ENCODE data around the gene RNF125. TPM values are rescaled to one million over a fixed set of nuclear protein-coding genes. Genes with fewer than 3 reads are reported as not detected.

The RNF125 gene
- 1 to 10 TPM; 4.1 to 6.7 TPM for total RNA-seq
- polyA plus RNA-seq (ENCODE audit: insufficient read length in 2 of 2), result 1 to 10 TPM; 5.2 to 6.6 TPM
- long read RNA-seq, donor 1, full-length matches to known transcripts, result 1 of 1 reads
- long read RNA-seq, donor 1, partial matches to known transcripts, result 0 of 1 reads
- long read RNA-seq, donor 1, other reads (novel, unspliced or antisense), result 0 of 1 reads
- long read RNA-seq, donor 2, partial matches to known transcripts, result 0 of 1 reads
- long read RNA-seq, donor 2, other reads (novel, unspliced or antisense), result 0 of 1 reads
- long read RNA-seq, donor 3, full-length matches to known transcripts, result 1 of 1 reads
- long read RNA-seq, donor 3, partial matches to known transcripts, result 0 of 1 reads
- long read RNA-seq, donor 3, other reads (novel, unspliced or antisense), result 0 of 1 reads
- long read RNA-seq, donor 4, full-length matches to known transcripts, result 3 of 3 reads
- long read RNA-seq, donor 4, partial matches to known transcripts, result 0 of 3 reads
- long read RNA-seq, donor 4, other reads (novel, unspliced or antisense), result 0 of 3 reads

DNA sequence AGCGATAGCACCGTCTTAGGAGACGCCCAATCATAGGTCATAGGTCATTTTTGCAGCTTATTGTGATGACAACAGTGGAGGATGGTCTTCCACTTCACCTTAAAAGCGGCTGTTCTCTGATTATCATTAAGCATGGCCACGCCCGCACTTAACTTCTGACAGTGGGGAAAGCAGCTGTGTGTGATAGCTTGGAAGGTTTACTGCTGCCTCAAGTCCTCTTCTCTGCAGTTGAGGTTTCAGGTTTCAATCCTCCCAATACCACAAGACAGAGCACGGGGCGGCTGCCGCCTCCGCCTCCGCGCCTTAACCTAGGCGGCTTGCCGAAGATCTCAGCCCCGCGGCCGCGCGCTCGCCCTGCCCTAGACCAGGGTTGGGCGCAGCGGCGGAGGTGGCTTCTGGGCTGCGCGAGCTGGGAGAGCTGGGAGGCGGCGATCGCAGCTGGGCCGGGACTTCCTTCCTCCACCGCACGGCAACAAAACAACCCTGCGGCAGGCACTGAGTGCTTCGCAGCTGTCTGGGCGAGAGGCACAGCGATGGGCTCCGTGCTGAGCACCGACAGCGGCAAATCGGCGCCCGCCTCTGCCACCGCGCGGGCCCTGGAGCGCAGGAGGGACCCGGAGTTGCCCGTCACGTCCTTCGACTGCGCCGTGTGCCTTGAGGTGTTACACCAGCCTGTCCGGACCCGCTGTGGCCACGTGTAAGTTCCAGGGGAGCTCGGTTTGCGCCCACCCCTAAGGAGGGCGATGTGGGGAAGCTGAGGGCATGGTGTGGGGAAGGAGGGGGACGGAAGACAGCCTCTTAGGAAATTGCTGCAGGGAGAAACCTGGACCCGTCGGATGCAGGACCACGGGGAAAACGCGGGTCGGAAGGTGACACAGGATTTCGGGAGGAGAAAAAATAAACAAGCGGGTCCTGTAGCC lies at the start of gene RNF125:
Gene RNF125 (plus strand): TSS at position 495 of the 920 bp plus-strand sequence. CDS start 39 bp downstream, at position 534.
- Histone ChIP-seq H3K4me3 (ENCODE audit: low read depth, low read length) (peak within 1 kb of the TSS; percentile 80), H3K4me1 (ENCODE audit: control insufficient read depth, insufficient read depth, low read length) (peaks cover 17% of the 10 kb centered on the region), H3K9me3 (ENCODE audit: control insufficient read depth, insufficient read depth, low read length) (no peaks in the 10 kb centered on the region), H3K27me3 (ENCODE audit: control insufficient read depth, insufficient read depth, low read length) (peaks cover 7% of the 10 kb centered on the region), H3K36me3 (ENCODE audit: control insufficient read depth, insufficient read depth, low read length) (no peaks in the 10 kb centered on the region), H3K27ac (ENCODE audit: low read depth, low read length) (peak within 1 kb of the TSS; percentile 66)
- DNase-seq (ENCODE audit: low read depth in 4 of 6, low spot score in 6 of 6), result peak; percentile 15 to 83 (median 47)
- under 1% methylated on average over 57 of the region's 66 CpGs for WGBS (ENCODE audit: insufficient coverage)

DNA sequence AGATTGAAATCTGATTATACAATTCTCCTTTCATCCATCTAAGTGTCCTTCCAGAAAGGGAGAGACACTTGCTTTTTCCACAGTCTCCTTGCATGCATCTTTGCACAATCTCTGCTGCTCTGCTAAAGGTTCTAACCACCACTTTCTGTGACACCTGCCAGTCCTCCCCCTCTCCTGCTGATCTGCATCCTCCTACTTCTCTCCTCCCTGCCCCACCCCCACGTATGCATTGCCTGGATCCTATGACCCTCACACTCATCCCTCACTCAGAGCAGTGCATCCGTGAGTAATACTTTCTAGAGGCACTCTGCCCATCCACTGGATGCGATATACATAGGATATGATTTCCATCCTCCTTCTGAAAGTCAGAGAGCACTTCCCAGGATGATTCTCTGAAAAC lies 48.0 kb upstream of the RNF125 start:
- no peaks in the 10 kb centered on the region for H3K27me3 ChIP-seq (ENCODE audit: control insufficient read depth, insufficient read depth, low read length)
- H3K4me1 ChIP-seq (ENCODE audit: control insufficient read depth, insufficient read depth, low read length), result no peaks in the 10 kb centered on the region
- 30% methylated on average over 2 of the region's 3 CpGs for WGBS (ENCODE audit: insufficient coverage)
- H3K4me3 ChIP-seq (ENCODE audit: low read depth, low read length), result no peak overlapping the region
- H3K27ac ChIP-seq (ENCODE audit: low read depth, low read length), result no peak overlapping the region
- H3K9me3 ChIP-seq (ENCODE audit: control insufficient read depth, insufficient read depth, low read length), result peaks cover 3% of the 10 kb centered on the region
- H3K36me3 ChIP-seq (ENCODE audit: control insufficient read depth, insufficient read depth, low read length), result no peaks in the 10 kb centered on the region
- no peak for DNase-seq (ENCODE audit: low read depth in 4 of 6, low spot score in 6 of 6)

DNA sequence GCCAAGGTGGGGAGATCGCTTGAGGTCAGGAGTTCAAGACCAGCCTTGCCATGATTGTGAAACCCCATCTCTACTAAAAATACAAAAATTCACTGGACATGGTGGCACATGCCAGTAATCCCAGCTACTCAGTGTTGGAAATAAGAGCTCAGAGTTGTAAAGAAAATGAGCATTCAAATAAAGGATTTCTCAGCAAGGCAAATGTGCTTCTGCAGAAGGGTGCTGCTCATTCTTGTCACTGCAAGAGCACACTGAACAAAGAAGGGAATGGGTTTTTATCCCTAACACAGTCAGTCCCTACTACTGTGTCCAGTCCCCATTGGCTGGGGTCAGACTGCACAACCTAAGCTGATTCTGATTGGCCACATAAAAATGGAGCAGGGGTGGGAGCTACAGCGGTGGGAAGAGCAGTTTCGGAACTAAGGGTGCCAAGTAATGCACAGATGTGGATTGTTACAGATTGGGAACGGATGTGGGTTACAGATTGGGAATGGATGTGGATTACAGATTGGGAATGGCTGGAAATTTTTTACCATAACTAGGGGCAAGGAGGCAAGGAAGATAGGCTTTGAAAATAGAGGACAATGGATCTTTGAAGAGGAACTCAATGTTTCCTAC lies 44.6 kb upstream of the RNF125 start:
- Histone ChIP-seq H3K27ac (ENCODE audit: low read depth, low read length) (no peak overlapping the region), H3K4me1 (ENCODE audit: control insufficient read depth, insufficient read depth, low read length) (no peaks in the 10 kb centered on the region), H3K9me3 (ENCODE audit: control insufficient read depth, insufficient read depth, low read length) (peaks cover 6% of the 10 kb centered on the region), H3K27me3 (ENCODE audit: control insufficient read depth, insufficient read depth, low read length) (no peaks in the 10 kb centered on the region), H3K4me3 (ENCODE audit: low read depth, low read length) (no peak overlapping the region), H3K36me3 (ENCODE audit: control insufficient read depth, insufficient read depth, low read length) (no peaks in the 10 kb centered on the region)
- no peak for DNase-seq (ENCODE audit: low read depth in 4 of 6, low spot score in 6 of 6)
- 92% methylated on average over 3 of the region's 4 CpGs for WGBS (ENCODE audit: insufficient coverage)

DNA sequence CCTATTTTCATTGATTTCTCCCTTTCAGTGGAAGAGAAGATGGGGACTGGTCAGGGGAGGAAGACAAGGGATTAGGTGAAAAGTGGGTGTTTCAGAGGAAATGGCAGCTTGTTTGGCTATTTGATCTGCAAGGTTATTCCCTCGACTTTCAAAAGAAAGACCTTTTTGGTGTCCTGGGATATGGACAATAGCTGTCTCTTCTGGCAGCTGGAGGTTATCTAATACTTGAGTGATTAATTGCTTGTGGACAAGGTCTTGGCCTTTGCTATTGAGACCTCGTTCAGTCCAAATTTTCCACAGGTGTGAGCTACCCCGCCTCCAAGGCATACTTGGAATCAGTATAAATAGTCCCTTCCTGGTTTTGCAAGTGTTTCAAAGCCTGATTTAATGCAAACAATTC lies 42.4 kb upstream of the RNF125 start:
- Histone ChIP-seq H3K27ac (ENCODE audit: low read depth, low read length) (no peak overlapping the region), H3K36me3 (ENCODE audit: control insufficient read depth, insufficient read depth, low read length) (no peaks in the 10 kb centered on the region), H3K9me3 (ENCODE audit: control insufficient read depth, insufficient read depth, low read length) (peaks cover 6% of the 10 kb centered on the region), H3K4me3 (ENCODE audit: low read depth, low read length) (no peak overlapping the region), H3K27me3 (ENCODE audit: control insufficient read depth, insufficient read depth, low read length) (no peaks in the 10 kb centered on the region), H3K4me1 (ENCODE audit: control insufficient read depth, insufficient read depth, low read length) (no peaks in the 10 kb centered on the region)
- no peak for DNase-seq (ENCODE audit: low read depth in 4 of 6, low spot score in 6 of 6)
- 57% methylated on average over 1 of the region's 3 CpGs for WGBS (ENCODE audit: insufficient coverage)

DNA sequence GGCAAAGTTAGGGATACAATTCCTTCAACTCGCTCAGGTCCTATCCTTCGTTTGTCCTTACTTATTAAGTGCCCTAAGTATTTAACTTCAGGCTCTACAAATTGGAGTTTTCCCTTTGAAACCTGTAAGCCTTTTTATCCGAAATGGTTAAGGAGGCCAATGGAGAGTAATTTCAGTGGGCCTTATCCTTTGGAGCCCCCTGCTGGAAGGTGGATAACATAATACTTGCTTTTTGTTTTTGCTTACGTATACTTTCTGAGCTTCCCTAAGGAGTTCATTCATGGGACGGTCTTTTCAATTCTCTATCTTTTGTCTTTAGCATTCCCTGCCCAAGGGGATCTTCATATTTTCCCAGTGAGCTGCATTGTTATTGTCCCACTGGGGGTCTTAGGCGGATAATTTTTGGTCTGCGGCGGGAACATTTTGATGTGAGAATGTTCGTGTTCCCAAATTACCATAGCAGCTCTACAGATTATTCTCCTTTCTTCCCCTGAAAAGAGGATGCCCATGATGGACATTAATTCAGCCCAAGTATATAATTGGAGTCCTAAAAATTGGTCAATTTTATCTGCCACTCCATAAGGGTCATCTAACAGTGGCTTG lies 41.3 kb upstream of the RNF125 start:
- peak in 4 of 6 donors; percentile 7 to 60 (median 36) for DNase-seq (ENCODE audit: low read depth in 4 of 6, low spot score in 6 of 6)
- Histone ChIP-seq H3K4me1 (ENCODE audit: control insufficient read depth, insufficient read depth, low read length) (no peaks in the 10 kb centered on the region), H3K4me3 (ENCODE audit: low read depth, low read length) (no peak overlapping the region), H3K36me3 (ENCODE audit: control insufficient read depth, insufficient read depth, low read length) (no peaks in the 10 kb centered on the region), H3K9me3 (ENCODE audit: control insufficient read depth, insufficient read depth, low read length) (peaks cover 6% of the 10 kb centered on the region), H3K27ac (ENCODE audit: low read depth, low read length) (no peak overlapping the region), H3K27me3 (ENCODE audit: control insufficient read depth, insufficient read depth, low read length) (no peaks in the 10 kb centered on the region)
- whole genome bisulfite sequencing (ENCODE audit: insufficient coverage), result 30% methylated on average over 2 of the region's 9 CpGs

DNA sequence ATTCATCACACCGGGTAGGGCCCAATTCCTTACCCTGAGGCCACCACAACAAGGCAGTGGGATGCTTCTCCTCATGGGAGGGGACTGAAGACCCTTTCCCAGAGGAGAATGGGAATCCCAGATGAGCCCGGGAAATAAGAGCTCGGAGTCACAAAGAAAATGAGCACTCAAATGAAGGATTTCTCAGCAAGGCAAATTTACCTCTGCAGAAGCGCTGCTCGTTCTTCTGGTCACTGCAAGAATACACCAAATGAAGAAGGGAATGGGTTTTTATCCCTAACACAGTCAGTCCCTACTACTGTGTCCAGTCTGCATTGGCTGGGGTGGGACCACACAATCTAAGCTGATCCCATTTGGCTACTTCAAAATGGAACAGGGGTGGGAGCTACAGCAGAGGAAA lies 40.0 kb upstream of the RNF125 start:
- Histone ChIP-seq H3K4me3 (ENCODE audit: low read depth, low read length) (no peak overlapping the region), H3K27ac (ENCODE audit: low read depth, low read length) (no peak overlapping the region), H3K36me3 (ENCODE audit: control insufficient read depth, insufficient read depth, low read length) (no peaks in the 10 kb centered on the region), H3K9me3 (ENCODE audit: control insufficient read depth, insufficient read depth, low read length) (peaks cover 6% of the 10 kb centered on the region), H3K4me1 (ENCODE audit: control insufficient read depth, insufficient read depth, low read length) (no peaks in the 10 kb centered on the region), H3K27me3 (ENCODE audit: control insufficient read depth, insufficient read depth, low read length) (no peaks in the 10 kb centered on the region)
- 96% methylated on average over 3 of the region's 5 CpGs for WGBS (ENCODE audit: insufficient coverage)
- DNase-seq (ENCODE audit: low read depth in 4 of 6, low spot score in 6 of 6), result no peak

DNA sequence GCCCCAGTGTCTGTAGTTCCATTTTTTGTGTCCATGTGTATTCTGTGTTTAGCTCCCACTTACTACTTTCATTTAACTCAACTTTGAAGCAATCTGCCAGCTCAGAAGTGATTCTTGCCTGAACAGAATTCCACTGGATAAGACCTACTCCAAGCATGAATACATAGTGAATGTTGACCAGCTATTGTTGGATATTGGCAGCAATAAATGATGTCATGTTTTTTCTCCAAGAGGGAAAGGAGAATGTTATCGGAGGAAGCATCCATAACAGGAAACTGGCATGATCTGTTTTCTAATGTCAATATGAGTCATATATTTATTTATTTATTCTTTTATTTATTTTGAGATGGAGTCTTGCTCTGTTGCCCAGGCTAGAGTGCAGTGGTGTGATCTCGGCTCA lies 38.9 kb upstream of the RNF125 start:
- Histone ChIP-seq H3K4me3 (ENCODE audit: low read depth, low read length) (no peak overlapping the region), H3K36me3 (ENCODE audit: control insufficient read depth, insufficient read depth, low read length) (no peaks in the 10 kb centered on the region), H3K27me3 (ENCODE audit: control insufficient read depth, insufficient read depth, low read length) (no peaks in the 10 kb centered on the region), H3K9me3 (ENCODE audit: control insufficient read depth, insufficient read depth, low read length) (peaks cover 2% of the 10 kb centered on the region), H3K4me1 (ENCODE audit: control insufficient read depth, insufficient read depth, low read length) (no peaks in the 10 kb centered on the region), H3K27ac (ENCODE audit: low read depth, low read length) (no peak overlapping the region)
- DNase-seq (ENCODE audit: low read depth in 4 of 6, low spot score in 6 of 6), result no peak
- no CpG with 5 or more reads among the region's 2 CpGs for WGBS (ENCODE audit: insufficient coverage)

DNA sequence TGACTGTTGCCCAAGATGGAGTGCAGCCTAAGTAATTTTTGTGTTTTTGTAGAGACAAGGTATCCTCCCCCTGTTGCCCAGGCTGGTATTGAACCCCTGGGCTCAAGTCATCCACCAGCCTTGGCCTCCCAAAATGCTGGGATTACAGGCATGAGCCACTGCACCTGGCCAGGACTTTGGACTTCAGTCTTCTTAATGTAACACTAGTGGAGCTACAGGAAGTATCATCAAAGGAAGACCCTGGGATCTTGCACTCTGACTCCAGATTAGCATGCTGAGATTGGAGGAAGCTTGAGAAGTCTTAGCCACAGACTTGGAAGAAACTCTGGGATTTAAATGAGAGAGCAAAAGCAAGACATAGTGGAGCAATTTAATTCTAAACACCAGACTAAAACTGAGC lies 37.8 kb upstream of the RNF125 start:
- no peak overlapping the region for H3K4me3 ChIP-seq (ENCODE audit: low read depth, low read length)
- H3K27ac ChIP-seq (ENCODE audit: low read depth, low read length), result no peak overlapping the region
- no peaks in the 10 kb centered on the region for H3K4me1 ChIP-seq (ENCODE audit: control insufficient read depth, insufficient read depth, low read length)
- H3K36me3 ChIP-seq (ENCODE audit: control insufficient read depth, insufficient read depth, low read length), result no peaks in the 10 kb centered on the region
- H3K9me3 ChIP-seq (ENCODE audit: control insufficient read depth, insufficient read depth, low read length), result peaks cover 2% of the 10 kb centered on the region
- no peaks in the 10 kb centered on the region for H3K27me3 ChIP-seq (ENCODE audit: control insufficient read depth, insufficient read depth, low read length)
- DNase-seq (ENCODE audit: low read depth in 4 of 6, low spot score in 6 of 6), result no peak

DNA sequence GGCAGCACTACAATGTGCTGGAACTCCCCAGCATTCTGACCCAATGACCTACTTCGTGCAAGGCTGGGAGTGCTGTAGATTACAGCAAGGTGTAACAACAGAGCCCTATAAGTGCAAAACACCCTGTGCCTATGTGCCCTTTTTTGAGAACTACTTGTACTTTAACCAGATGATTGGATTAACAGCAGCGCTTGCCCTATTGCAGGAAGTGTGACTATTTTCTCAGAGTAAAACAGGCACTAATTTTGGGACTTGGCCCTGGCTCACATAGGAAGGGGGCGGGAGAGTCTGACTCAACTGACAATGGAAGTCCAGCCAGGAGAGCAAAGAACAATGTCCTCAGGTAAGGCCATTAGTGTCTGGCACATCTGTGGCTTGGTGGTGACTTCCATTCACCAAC lies 35.6 kb upstream of the RNF125 start:
- Histone ChIP-seq H3K4me1 (ENCODE audit: control insufficient read depth, insufficient read depth, low read length) (no peaks in the 10 kb centered on the region), H3K4me3 (ENCODE audit: low read depth, low read length) (no peak overlapping the region), H3K27ac (ENCODE audit: low read depth, low read length) (no peak overlapping the region), H3K27me3 (ENCODE audit: control insufficient read depth, insufficient read depth, low read length) (no peaks in the 10 kb centered on the region), H3K9me3 (ENCODE audit: control insufficient read depth, insufficient read depth, low read length) (peaks cover 2% of the 10 kb centered on the region), H3K36me3 (ENCODE audit: control insufficient read depth, insufficient read depth, low read length) (no peaks in the 10 kb centered on the region)
- WGBS (ENCODE audit: insufficient coverage), result 84% methylated on average over 3 of the region's 3 CpGs
- DNase-seq (ENCODE audit: low read depth in 4 of 6, low spot score in 6 of 6), result no peak

Data from spinal cord (tissue), 10 donors.